ENCODE results near the gene CNKSR2.

Gene CNKSR2

DNA sequence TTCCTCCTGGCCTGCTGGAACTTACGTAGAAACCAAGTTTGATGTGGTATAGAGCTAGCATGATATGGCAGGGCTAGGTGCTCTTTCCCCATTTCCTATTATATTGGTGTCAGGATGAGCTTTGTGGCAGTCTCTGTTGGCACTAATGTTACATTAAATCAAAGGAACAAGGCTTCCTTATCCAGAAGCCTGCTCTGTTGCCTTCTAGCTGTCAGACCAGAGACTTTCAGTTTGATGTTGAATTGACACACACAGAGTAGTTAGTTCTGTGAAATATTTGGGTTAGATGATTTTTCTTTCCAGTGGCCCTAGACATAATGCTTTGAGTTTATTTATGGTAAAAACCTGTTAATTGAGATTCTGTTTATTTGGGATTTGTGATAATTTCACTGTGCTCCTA is 10.0 kb downstream of the CNKSR2 start:
- H3K4me3 ChIP-seq (ENCODE audit: low read length), result no peak overlapping the region
- H3K36me3 ChIP-seq (replicated peaks; ENCODE audit: low read depth, low read length), result no peaks in the 10 kb centered on the region
- no peaks in the 10 kb centered on the region for H3K27me3 ChIP-seq (ENCODE audit: low read depth, low read length)
- TF ChIP-seq EZH2phosphoT487 (IDR thresholded peaks at IDR 0.05; ENCODE audit: low read depth), result no peak
- TF ChIP-seq, protein P1, sequence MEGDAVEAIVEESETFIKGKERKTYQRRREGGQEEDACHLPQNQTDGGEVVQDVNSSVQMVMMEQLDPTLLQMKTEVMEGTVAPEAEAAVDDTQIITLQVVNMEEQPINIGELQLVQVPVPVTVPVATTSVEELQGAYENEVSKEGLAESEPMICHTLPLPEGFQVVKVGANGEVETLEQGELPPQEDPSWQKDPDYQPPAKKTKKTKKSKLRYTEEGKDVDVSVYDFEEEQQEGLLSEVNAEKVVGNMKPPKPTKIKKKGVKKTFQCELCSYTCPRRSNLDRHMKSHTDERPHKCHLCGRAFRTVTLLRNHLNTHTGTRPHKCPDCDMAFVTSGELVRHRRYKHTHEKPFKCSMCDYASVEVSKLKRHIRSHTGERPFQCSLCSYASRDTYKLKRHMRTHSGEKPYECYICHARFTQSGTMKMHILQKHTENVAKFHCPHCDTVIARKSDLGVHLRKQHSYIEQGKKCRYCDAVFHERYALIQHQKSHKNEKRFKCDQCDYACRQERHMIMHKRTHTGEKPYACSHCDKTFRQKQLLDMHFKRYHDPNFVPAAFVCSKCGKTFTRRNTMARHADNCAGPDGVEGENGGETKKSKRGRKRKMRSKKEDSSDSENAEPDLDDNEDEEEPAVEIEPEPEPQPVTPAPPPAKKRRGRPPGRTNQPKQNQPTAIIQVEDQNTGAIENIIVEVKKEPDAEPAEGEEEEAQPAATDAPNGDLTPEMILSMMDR (IDR thresholded peaks at IDR 0.05; ENCODE audit: low read depth, low read length), result no peak
- no peak overlapping the region for H3K9ac ChIP-seq (ENCODE audit: low read length)
- peaks cover 14% of the 10 kb centered on the region for H3K79me2 ChIP-seq (ENCODE audit: low read length)
- no peak overlapping the region for H2AFZ ChIP-seq (ENCODE audit: low read depth, low read length)
- H3K27ac ChIP-seq (ENCODE audit: low read length), result no peak overlapping the region
- H3K4me2 ChIP-seq (ENCODE audit: low read length), result no peak overlapping the region
- H4K20me1 ChIP-seq (ENCODE audit: insufficient read depth, low read length), result no peaks in the 10 kb centered on the region
- no peaks in the 10 kb centered on the region for H3K9me3 ChIP-seq (ENCODE audit: insufficient read depth, low read length)
- peaks cover 4% of the 10 kb centered on the region for H3K4me1 ChIP-seq (ENCODE audit: low read length)

DNA sequence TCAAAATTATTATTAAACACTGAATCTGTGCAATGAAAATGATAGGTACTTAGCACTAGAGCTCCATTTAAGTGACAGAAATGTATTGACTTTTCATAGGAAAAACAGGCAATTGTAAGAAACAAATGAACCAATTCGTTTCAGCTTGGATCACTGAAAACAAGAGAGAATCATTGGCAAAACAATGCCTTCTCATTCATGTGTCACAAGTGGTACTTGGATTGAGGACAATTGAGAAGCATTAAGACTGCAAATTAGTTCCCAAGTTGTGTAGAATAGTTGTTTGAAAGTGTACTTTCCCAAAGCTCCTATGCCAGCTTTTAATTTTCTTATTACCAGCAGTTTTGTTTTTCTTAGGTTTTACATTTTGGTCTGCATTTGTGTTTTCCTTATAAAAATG is 20.6 kb downstream of the CNKSR2 start:
- Histone ChIP-seq H3K4me1 (ENCODE audit: low read length) (peaks cover 22% of the 10 kb centered on the region), H3K9me3 (ENCODE audit: insufficient read depth, low read length) (no peaks in the 10 kb centered on the region), H3K27ac (ENCODE audit: low read length) (no peak overlapping the region), H3K9ac (ENCODE audit: low read length) (no peak overlapping the region), H3K27me3 (ENCODE audit: low read depth, low read length) (no peaks in the 10 kb centered on the region), H3K4me3 (ENCODE audit: low read length) (no peak overlapping the region), H4K20me1 (ENCODE audit: insufficient read depth, low read length) (no peaks in the 10 kb centered on the region), H3K79me2 (ENCODE audit: low read length) (peaks cover 6% of the 10 kb centered on the region; the same call in 1 of the 2 replicates), H3K36me3 (replicated peaks; ENCODE audit: low read depth, low read length) (peaks cover 5% of the 10 kb centered on the region), H3K4me2 (ENCODE audit: low read length) (no peak overlapping the region), H2AFZ (ENCODE audit: low read depth, low read length) (no peak overlapping the region)
- TF ChIP-seq, protein P1 (IDR thresholded peaks at IDR 0.05; ENCODE audit: low read depth, low read length), result no peak
- no peak for TF ChIP-seq EZH2phosphoT487 (IDR thresholded peaks at IDR 0.05; ENCODE audit: low read depth)

DNA sequence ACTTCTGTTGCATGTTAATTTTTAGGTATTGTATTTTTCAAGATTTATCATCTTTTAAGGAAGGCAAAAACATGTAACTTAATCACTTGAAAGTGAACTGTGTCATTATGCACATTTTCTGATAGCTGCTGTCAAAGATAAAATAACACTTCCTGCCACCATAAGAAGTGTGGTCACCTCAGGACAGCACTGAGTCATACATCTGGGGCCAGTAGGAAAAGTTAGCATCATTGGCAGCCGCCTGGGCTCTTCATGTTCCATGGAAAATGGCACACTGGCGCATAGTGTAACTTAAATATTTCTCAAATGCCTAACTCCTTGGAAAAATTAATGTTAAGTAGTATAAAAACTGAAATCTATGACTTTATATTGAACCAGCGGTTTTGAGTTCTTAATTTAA is 24.2 kb downstream of the CNKSR2 start:
- Histone ChIP-seq H3K27me3 (ENCODE audit: low read depth, low read length) (no peaks in the 10 kb centered on the region), H2AFZ (ENCODE audit: low read depth, low read length) (no peak overlapping the region), H4K20me1 (ENCODE audit: insufficient read depth, low read length) (no peaks in the 10 kb centered on the region), H3K9me3 (ENCODE audit: insufficient read depth, low read length) (no peaks in the 10 kb centered on the region), H3K9ac (ENCODE audit: low read length) (no peak overlapping the region), H3K4me1 (ENCODE audit: low read length) (peaks cover 41% of the 10 kb centered on the region), H3K36me3 (replicated peaks; ENCODE audit: low read depth, low read length) (no peaks in the 10 kb centered on the region), H3K27ac (ENCODE audit: low read length) (no peak overlapping the region), H3K79me2 (ENCODE audit: low read length) (peaks cover 13% of the 10 kb centered on the region; the same call in 1 of the 2 replicates), H3K4me3 (ENCODE audit: low read length) (no peak overlapping the region), H3K4me2 (ENCODE audit: low read length) (no peak overlapping the region)
- TF ChIP-seq, protein P1 (IDR thresholded peaks at IDR 0.05; ENCODE audit: low read depth, low read length), result no peak
- TF ChIP-seq EZH2phosphoT487 (IDR thresholded peaks at IDR 0.05; ENCODE audit: low read depth), result no peak

DNA sequence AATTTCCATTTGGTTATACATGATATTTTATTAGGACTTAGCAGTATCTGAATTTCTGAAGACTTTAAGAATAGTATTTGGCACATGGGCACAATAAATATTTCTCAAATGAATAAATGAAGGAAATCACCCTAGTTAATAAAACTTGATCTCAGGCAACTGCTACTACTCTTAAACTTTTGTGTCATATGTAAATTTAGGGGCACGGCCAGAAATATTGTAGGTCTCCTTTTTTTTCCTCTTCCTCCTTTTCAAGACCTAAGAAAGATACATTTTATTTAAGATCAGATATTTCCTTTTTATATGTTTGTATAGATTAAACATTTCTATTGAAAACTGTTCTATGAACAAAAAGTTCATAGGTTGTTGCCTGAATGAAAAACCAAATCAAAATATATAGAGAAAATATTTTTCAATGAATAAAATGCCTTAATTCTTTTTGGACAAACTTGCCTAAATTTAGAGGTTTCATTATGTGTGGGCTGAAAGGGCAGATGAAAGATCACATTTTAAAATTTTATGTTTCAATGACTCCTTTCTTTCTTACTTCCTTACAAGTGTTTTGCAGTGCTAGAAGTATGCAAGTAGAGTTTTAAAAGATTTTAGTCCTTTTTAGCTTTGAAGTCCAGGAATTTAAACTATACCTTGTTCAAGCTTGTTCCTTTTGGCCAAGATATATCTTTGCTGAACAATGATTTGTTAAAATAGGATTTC is 26.3 kb downstream of the CNKSR2 start:
- Histone ChIP-seq H4K20me1 (ENCODE audit: insufficient read depth, low read length) (no peaks in the 10 kb centered on the region), H3K4me1 (ENCODE audit: low read length) (peaks cover 41% of the 10 kb centered on the region), H3K9me3 (ENCODE audit: insufficient read depth, low read length) (no peaks in the 10 kb centered on the region), H3K79me2 (ENCODE audit: low read length) (peaks cover 13% of the 10 kb centered on the region; the same call in 1 of the 2 replicates), H3K4me2 (ENCODE audit: low read length) (peak overlapping the region; percentile 76), H3K27me3 (ENCODE audit: low read depth, low read length) (no peaks in the 10 kb centered on the region), H2AFZ (ENCODE audit: low read depth, low read length) (no peak overlapping the region), H3K9ac (ENCODE audit: low read length) (peak overlapping the region; percentile 49), H3K27ac (ENCODE audit: low read length) (peak overlapping the region; percentile 77), H3K4me3 (ENCODE audit: low read length) (peak overlapping the region; percentile 60), H3K36me3 (replicated peaks; ENCODE audit: low read depth, low read length) (no peaks in the 10 kb centered on the region)
- TF ChIP-seq, protein P1 (IDR thresholded peaks at IDR 0.05; ENCODE audit: low read depth, low read length), result no peak
- no peak for TF ChIP-seq EZH2phosphoT487 (IDR thresholded peaks at IDR 0.05; ENCODE audit: low read depth)

Measured in OCI-LY3 (cell line).